GM21528 (cell line): ENCODE data around the gene HDAC5.
"Not testable (repeated sequence)": the region's sequence is repeated elsewhere in the genome, so short reads cannot be mapped to it uniquely, and the experiment has no call there.

ENCODE experiments used
- ATAC-seq: cut with Tn5 transposase; IDR thresholded peaks from one replicate; pipeline ENCODE4 v1.9.1; 2021; ENCODE audit warnings: mild to moderate bottlenecking, moderate library complexity; ENCODE audit not compliant: unreplicated experiment, low FRiP score

HDAC5 gene

DNA sequence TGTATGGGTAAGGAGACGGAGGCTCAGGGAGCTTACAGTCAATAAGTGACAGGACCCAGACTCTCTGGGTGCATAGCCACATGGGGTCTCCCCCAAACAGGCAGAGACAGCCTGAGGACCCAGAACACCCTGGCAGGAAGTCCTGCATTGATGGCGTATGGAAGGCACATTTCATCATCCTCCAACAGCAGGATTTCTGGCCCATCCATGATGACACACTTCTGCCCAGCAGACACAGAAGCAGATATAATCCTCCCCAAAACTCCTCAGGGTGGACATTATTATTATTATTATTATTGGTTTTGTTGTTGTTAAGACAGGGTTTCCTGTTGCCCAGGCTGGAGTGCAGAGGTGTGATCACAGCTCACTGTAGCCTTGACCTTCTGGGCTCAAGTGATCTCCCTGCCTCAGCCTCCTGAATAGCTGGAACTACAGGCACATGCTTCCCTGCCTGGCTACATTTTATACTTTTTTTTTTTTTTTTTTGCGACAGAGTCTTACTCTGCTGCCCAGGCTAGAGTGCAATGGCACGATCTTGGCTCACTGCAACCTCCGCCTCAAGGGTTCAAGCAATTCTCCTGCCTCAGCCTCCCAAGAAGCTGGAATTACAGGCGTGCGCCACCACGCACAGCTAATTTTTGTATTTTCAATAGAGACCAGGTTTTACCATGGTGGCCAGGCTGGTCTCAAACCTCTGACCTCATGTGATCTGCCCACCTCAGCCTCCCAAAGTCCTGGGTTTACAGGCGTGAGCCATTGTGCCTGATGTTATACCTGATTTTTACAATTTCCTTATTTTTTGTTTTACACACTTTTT is 11.5 kb upstream of the HDAC5 start:
- ATAC-seq: no peak

DNA sequence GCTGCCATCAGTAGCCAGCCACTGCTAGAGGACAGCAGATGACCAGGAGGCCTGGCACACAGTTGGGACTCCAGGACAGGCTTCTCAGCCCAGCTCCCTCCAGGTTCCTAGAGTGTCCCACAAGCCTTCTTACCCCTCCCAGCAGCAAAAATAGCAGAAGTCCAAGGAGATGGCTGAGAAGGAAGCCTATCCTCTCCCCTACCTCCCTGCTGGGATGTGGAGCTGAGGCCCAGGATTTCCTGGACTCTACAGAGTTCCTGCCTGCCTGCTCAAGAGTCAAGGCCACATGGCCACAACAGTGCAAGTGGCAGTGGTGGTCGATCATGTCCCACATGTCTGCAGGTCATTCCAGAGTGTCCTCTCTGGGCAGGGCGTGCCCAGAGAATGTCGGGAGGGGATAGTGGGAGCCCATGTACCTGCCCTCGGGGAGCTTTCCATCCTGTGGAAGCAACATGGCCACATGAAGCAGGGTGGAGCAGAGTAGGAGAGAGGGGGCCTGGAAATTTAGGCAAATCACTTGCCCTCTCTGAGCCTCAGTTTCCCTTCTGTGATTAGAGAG is 10.6 kb upstream of the HDAC5 start:
- ATAC-seq: no peak

DNA sequence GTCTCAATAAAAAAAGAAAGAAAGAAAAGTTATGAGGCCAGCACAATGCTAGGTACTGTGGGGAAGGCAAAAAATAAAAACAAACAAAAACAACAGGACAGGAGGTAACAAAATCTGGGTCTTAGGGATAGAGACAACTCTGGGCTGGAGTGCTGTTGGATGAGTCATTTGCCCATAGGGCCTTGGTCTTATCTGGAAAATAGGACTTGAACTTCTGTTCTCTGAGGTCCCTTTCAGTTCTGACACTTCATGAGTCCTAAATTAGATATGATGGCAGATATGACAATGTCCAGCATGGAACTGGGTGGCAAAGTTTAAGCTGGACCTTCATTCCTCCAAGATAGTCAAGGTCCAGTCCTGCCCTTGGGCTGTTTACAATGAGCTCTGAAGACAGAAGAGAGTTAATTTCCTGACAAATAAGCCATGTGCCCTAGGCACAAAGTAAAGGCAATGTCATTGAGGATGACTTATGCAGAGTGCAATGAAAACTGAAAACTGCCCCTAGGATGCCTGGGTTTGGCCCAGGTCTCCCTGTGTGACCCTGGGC is 8.9 kb upstream of the HDAC5 start:
- no peak for ATAC-seq

DNA sequence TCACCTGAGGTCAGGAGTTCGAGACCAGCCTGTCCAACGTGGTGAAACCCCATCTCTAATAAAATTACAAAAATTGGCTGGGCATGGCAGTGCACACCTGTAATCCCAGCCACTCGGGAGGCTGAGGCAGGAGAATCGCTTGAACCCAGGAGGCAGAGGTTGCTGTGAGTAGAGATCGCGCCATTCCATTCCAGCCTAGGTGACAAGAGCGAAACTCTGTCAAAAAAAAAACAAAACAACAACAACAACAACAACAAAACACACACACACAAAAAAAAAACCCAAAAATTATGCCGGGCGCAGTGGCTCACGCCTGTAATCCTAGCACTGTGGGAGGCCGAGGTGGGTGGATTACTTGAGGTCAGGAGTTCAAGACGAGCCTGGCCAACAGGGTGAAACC is 7.9 kb upstream of the HDAC5 start:
- ATAC-seq: not testable (repeated sequence)

DNA sequence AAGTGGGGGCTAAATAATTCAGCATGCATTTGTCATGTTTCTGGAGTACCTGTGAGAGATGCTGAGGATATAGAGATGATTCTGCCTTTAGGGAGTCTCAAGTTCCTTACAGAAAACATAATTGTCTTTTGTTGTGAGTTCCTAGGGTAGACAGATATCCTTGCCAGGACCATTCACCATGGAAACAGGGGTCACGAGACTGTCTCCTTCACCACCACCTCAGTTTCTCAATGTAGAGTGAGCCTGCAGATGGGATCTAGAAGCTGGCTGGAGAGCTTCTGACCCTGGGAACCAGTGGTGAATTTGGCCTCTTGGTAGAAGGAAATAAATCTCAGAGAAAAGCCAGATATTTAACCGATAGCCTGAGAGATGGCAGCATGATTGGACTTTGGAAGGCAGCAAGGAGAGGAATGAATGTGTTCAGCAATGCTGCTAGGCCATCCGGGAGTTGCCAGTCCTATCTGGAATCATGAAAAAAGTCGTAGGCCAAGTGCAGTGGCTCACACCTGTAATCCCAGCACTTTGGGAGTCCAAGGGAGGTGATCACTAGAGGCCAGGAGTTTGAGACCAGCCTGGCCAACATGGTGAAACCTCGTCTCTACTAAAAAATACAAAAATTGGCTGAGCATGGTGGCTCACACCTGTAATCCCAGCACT is 7.4 kb upstream of the HDAC5 start:
- no peak for ATAC-seq

DNA sequence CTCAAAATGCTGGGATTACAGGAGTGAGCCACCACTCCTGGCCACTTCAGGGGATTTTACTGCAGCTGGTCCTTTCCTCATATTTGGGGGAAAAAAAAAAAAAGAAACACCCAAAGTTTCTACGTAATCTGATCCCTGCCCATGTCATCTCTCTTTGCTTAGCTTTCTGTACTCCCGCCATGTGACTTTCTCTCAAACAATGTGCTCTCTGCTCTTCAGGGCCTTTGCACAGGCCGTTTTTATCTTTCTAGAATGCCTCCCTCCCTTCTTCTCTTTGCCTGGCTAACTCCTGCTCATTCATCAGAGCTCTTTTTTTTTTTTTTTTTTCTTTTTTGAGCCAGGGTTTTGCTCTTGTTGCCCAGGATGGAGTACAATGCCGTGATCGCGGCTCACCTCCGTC is 4.9 kb upstream of the HDAC5 start:
- no peak for ATAC-seq

DNA sequence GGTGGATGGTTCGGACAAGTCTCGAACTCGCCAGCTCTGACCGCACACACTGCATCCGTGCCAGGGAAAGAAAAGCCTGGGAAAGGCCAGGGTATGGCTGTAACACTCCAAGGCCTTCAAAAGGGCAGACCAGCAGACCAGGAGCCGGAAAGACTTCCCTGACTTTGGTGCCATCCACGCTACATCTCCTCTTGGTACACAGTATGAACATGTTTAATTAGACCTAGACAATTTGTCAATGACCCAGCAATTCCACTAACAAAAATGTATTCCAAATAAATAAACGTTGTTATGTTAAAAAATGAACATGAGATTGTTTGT is 637 bp upstream of the HDAC5 start:
- ATAC-seq: no peak

DNA sequence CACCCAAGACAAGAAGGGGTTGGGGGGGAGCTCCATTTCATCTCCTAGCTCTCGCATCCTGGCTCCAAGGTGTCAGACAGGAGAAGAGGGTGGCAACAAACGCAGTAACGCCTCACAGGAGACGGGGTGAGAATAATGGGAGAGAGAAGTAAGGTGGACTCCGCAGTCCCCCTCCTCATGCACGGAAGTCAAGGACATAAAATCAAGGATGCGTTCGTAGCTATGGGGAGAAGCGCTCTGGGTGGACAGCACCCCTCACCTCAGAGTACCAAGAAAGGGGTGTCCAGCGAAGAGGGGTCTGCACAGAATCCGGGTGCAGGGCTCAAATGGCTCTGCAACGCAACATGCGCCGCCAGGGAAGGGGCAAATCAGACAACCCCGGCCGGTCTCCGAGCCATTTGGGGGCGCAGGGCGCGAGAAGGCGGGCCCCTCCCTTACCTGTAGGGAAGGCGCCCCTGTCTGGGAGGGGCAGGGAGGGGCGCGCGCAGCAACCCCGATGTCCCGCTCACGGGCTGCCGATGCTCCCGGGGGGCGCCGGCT is 555 bp downstream of the HDAC5 start:
- ATAC-seq: peak; percentile 30

DNA sequence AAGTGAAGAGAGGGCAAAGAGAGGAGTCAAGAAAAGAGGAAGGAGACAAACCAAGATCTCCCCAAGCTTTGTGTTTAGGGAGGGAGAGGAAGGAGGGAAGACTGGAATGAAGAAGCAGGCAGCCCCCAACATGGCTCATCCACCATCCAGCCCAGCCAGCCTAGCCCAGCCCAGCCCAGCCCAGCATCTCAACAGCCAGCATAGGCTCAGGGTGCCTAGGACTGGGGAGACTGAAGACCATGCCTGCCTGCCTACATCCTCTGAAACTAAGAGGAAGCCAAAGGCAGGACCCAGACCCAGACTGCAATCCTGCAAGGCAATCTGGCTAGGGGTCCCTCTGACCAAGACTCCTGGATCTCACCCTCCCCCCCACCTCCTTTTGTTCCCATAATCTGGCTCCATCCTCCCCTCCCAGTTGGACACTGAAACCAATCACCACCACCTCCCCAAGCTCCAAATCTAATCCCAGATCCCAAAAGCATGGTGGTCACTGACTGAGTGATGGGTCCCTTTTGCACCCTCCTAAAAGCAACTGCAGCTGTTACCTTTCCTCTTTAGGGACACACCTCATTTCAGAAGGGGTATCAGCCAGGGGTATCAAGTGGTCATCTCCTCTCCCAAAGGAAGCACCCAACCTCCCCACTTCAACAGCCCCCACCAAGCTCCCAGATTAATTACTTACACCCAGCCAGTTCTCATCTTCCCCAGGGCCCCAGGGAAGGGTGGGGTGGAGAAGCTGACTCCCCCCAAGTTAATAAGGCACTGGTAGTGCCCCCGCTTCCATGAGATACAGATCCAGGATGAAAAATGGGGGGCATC is 1.2 kb downstream of the HDAC5 start:
- ATAC-seq: no peak

DNA sequence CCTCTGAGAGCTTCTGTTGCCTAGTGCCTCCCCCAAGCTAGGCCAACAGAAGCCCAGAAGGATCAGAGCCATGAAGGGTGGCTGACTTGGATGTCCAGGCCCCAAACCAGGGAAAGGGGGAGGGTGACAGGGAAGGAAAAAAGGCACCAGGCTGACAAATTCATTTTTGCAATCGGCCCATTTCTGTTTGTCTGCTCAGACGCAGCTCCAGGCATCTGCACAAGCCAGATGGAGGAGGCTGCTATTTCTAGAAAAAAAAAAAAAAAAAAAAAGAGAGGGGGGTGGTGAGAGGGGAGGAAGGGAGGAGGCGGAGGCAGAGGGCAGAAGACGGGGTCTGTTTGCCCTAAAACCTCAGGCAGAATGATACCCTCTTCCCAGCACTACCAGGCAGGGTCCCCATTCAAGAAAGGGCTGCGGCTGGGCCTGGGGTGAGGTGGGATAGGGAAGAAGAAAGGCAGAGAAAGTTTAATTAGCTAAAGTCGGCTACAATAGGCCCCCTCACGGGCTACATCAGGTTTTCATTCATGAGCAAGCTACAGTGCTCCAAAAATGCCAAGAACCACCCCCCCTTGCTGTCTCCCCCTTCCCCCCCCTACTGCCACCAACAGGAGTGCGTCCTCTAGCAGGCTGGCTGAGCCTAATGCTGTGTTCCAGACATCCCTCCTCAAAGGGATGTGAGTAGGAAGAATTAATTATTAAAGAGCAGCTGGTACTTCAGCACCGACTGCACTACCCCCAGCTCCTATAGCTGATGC is 2.4 kb downstream of the HDAC5 start:
- ATAC-seq: no peak

DNA sequence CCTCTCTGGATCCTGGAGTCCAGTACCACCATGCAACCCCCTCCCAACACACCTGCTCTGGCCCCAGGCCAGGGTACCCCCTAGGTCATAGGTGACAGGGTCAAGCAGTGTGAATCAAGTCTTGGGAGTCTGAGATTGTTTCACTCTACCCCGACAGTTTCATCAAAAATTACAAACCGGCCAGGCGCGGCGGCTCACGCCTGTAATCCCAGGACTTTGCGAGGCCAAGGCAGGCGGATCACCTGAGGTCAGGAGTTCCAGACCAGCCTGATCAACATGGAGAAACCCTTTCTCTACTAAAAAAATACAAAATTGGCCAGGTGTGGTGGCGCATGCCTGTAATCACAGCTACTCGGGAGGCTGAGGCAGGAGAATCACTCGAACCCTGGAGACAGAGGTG is 3.2 kb downstream of the HDAC5 start:
- ATAC-seq: not testable (repeated sequence)

DNA sequence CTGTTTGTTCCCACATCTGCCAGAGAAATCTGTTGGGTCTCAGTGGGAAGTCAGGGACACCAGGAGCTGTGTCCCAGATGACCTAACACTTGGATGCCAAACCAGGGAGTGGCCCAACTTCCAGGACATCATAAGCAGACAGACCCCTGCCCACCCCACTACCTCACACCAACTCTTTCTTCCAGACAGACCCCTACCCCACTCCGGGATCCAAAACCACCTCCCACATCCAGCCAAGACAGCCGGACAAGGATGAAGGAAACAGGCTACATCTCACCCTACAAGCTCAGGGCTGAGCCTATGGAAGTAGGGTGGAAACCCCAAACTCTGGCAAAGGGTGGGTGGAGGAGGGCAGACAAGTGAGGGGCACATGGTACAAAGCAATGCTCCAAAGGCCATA is 3.6 kb downstream of the HDAC5 start:
- no peak for ATAC-seq

DNA sequence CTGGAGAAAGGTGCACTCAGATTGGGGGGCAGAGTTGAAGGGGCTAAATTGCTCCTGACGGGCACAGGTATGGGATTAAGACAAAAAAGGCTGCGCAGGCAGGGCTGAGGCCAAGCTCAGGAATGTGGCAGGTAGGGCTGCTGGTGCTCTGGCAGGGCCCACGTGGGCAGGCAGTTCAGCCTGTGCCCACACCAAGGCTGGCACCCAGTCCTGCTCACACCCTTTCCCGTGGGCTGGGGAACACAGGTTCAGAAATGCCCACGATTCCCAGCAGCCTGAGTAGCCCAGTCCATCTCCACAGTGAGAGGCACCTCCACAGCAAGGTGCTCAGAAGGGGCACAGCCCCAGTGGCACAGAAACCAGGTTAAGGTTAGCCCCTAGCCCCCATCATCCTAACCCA is 4.4 kb downstream of the HDAC5 start:
- no peak for ATAC-seq

DNA sequence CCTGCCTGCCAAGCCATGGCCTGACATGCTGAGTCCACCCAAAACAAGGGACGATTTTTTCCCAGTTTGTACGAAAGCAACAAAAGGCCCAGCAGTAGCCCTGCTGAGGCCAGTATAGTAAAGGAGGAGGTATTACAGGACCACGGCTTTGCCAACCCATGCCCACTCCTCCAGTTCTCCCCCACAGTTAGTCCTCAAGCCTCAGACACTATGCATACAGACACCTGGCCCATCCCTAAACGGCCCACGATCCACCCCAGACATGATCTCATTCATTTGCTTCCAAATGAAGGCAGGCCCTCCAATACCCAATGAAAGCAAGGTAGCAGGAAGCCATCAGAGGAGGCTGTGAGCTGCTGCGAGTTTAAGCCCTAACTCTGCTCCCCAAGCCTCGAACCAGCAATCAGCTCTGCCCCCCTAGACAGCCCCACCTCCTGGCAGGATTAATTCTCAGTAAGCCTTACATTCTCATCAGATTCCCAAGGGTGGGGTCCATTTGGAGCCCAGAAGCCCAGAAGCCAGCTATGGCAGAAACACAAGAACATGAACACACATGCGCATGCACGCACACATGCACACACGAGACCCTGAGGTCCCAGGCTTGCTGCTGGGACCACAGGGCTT is 4.9 kb downstream of the HDAC5 start:
- ATAC-seq: no peak

DNA sequence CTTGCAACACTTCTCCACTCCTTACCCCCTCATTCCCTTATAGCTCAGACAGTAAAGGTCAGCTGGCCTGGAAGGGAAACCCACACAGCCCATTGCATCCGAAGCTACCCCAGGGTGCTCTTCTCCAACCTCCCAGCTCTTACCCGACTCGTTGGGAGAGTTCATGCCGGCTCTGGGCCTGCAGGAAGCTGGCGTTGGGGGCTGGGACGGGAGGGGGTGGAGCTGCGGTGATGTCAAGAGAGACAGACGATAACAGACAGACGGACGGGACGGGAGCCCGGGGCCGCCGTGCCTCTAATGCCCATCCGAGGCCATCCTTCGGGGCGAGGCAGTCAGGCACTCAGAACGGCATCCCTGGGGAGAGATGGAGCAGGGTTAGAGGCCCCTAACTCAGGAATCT is 6.1 kb downstream of the HDAC5 start:
- ATAC-seq: no peak

DNA sequence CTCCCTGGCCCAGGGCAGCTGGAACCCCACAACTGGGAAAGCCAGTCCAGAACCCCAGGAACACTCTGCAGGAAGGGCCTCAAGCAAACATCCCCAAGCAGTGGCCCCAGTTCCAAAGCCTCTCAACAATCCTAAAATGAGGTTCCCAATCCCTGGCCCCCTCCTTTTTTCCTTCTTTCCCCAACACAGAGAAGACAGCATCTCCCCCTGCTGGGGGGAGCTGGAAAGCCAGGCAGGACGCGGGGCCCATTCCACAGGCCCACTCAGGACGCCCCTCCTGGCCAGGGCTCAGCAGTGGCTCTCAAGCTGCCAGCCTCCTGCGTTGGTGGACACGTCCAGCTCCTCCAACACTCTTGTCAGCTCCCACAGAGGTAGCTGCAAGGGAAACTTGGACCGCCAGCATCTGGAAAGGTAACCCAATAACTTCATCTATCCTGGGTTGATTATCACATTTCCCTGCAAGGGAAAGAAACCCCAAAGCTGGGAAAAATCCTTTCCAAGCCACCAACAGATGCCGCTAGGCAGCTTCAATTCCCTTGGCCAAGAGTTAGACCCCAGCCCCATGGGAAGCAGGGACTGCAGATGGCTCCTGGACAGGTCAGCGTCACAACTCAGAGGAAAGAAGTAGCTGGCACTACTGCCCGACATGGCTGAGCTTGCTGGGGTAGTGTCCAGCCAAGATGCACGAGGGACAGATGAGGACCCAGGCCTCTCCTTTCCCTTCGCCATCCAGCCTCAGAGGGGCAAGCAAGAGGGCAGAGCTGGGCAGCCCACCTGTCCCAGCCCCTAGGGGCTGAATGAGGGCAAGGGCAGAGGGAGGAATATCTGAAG is 7.6 kb downstream of the HDAC5 start:
- ATAC-seq: no peak

DNA sequence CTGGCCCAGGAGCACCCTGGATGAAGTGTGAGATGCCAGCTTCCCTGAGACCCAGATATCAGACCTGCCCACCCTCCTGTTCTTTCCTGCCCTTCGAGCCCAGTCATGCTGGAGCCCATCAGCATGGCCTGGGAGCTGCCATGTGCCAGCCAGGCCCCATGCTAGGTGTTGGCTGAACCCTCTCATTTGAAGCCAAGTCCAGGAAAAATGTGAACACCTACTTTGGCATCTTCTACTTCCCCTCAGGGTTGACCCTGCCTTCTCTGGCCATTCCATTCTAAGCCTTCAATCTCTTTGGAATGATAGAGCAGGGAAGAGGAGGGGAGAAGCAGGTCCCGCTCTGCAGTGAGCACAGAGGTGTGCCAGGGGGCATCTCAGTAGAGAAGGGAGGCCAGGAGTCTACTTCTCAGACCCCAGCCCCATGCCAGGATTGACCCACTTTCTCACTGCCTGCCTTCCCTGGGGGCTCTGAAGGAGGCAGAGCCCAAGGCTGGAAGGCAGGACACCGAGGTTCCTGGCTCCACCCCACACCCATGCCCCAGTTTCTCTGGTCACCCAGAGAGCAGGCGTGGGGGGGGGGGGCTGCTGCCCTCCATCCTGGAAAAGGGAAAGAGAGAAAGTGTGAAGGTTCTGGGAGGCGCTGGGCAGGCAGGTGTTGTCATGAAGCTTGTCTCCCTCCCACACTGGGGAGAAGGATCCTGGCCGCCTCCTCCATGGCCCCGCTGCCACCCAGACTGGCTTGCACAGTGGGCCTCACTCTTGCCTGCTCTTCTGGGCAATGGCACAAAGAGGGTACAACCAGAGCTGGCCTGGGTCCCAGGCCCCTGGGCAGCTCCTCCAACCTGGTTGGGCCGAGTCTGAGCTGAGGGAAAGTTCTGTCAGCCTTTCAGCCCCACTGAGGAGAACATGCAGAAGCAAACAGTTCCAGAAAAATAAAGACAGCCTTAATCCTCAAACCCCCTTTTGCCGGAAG is 9.3 kb downstream of the HDAC5 start:
- no peak for ATAC-seq

DNA sequence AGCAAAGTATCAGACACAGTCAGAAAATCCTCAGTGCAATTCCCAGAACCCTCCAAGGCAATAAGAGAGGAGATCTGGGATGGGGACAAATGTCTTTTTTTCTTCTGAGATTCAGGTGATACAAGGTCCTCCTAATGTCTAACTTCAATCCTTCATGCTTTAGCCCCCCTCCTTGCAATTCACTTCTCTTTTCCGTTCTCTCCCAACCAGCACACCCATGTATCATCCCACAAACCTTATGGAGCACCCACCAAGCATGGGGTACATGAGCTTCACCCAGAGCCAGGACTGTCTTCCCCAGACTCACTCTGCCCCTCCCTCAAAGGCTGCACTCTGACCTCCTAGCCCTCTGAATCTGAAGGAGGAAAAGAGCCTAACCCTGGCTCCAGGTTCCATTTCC is 10.1 kb downstream of the HDAC5 start:
- no peak for ATAC-seq
